ENCODE measurements around the gene C1QL1. TPM values are rescaled to one million over a fixed set of nuclear protein-coding genes. Genes with fewer than 3 reads are reported as not detected.

The C1QL1 gene
- 1 to 10 TPM in 3 of 7 donors, under 1 TPM in 2, not detected in 2; 0.20 to 6.0 (median 1.1) TPM for total RNA-seq
- polyA plus RNA-seq: under 1 TPM in 1 of 2 donors, not detected in 1; 0.64 TPM
- long read RNA-seq, donor 1: 0 reads
- long read RNA-seq, donor 2, transcript C1QL1-201 (2 exons, 1,295 nt): major isoform, 14 of 14 reads
- long read RNA-seq, donor 2, partial matches to known transcripts: 0 of 14 reads
- long read RNA-seq, donor 2, other reads (novel, unspliced or antisense): 0 of 14 reads
- long read RNA-seq, donor 3, partial matches to known transcripts: 0 of 2 reads
- long read RNA-seq, donor 3, other reads (novel, unspliced or antisense): 0 of 2 reads

- peak; percentile 92 to 96 (median 95) for DNase-seq
- intact Hi-C loops (cut with DNase I): no loop called here
These were observed at the start of gene C1QL1 for GRCh38 chr17:44968225-44969143. Gene C1QL1 (minus strand): TSS chr17:44968303. CDS start chr17:44968048, 255 bp downstream.

GRCh38 chr17:45016823-45017222, 48.7 kb upstream of the C1QL1 start:
- H3K27me3 ChIP-seq: no peaks in the 10 kb centered on the region
- H3K4me1 ChIP-seq (ENCODE audit: insufficient read depth): peaks cover 12% of the 10 kb centered on the region
- intact Hi-C loops (cut with DNase I): no loop called here
- H3K9me3 ChIP-seq: no peaks in the 10 kb centered on the region
- no peaks in the 10 kb centered on the region for H3K36me3 ChIP-seq
- no peak overlapping the region for H3K4me3 ChIP-seq
- 67 to 81% (median 76%) methylated on average over 5 of the region's 5 CpGs for WGBS, 3 donors
- H3K27ac ChIP-seq: no peak overlapping the region
- TF ChIP-seq POLR2A (IDR thresholded peaks at IDR 0.05) (no peak), EP300 (IDR thresholded peaks at IDR 0.05) (no peak), CTCF (IDR thresholded peaks at IDR 0.05) (no peak)
- DNase-seq: no peak

More at GRCh38 chr17:44968225-44969143, at the start of gene C1QL1:
- H3K27ac ChIP-seq: no peak within 1 kb of the TSS
- no peak for TF ChIP-seq POLR2A (IDR thresholded peaks at IDR 0.05)
- TF ChIP-seq CTCF (IDR thresholded peaks at IDR 0.05): no peak
- TF ChIP-seq EP300 (IDR thresholded peaks at IDR 0.05): no peak
- no peaks in the 10 kb centered on the region for H3K36me3 ChIP-seq
- WGBS, 3 donors: 4 to 6% (median 4%) methylated on average over 68 to 81 of the region's 81 CpGs
- peak within 1 kb of the TSS; percentile 39 for H3K4me3 ChIP-seq
- H3K4me1 ChIP-seq (ENCODE audit: insufficient read depth): peaks cover 2% of the 10 kb centered on the region
- H3K27me3 ChIP-seq: peaks cover 9% of the 10 kb centered on the region
- no peaks in the 10 kb centered on the region for H3K9me3 ChIP-seq

GRCh38 chr17:45016237-45016636, 48.1 kb upstream of the C1QL1 start:
- peaks cover 10% of the 10 kb centered on the region for H3K4me1 ChIP-seq (ENCODE audit: insufficient read depth)
- no peak for DNase-seq
- no peak overlapping the region for H3K4me3 ChIP-seq
- intact Hi-C loops (cut with DNase I): no loop called here
- no peaks in the 10 kb centered on the region for H3K9me3 ChIP-seq
- H3K27ac ChIP-seq: no peak overlapping the region
- WGBS, 3 donors: 71 to 75% (median 72%) methylated on average over 7 of the region's 7 CpGs
- no peak for TF ChIP-seq POLR2A (IDR thresholded peaks at IDR 0.05)
- no peak for TF ChIP-seq EP300 (IDR thresholded peaks at IDR 0.05)
- no peaks in the 10 kb centered on the region for H3K27me3 ChIP-seq
- no peaks in the 10 kb centered on the region for H3K36me3 ChIP-seq

- DNase-seq: peak in 1 of 5 donors; percentile 52
- Histone ChIP-seq H3K27ac (no peak overlapping the region), H3K9me3 (no peaks in the 10 kb centered on the region), H3K4me3 (no peak overlapping the region), H3K36me3 (no peaks in the 10 kb centered on the region), H3K27me3 (no peaks in the 10 kb centered on the region), H3K4me1 (ENCODE audit: insufficient read depth) (peaks cover 3% of the 10 kb centered on the region)
- intact Hi-C loops (cut with DNase I): loop anchor here in 1 of 4 donors (5.0 kb wide), 1 partner anchor 36 kb away; no protein-coding TSS in a partner anchor
- 39 to 42% (median 40%) methylated on average over 17 of the region's 17 CpGs for WGBS, 3 donors
- TF ChIP-seq EP300 (IDR thresholded peaks at IDR 0.05): no peak
- TF ChIP-seq CTCF (IDR thresholded peaks at IDR 0.05): no peak
- TF ChIP-seq POLR2A (IDR thresholded peaks at IDR 0.05): no peak
These were observed 45.2 kb upstream of the C1QL1 start for GRCh38 chr17:45013021-45013997.

Data from ovary (tissue), 10 donors.